ENCODE measurements around the gene TMEM144. TPM values are rescaled to one million over a fixed set of nuclear protein-coding genes. Genes with fewer than 3 reads are reported as not detected.
"Not testable (repeated sequence)": the region's sequence is repeated elsewhere in the genome, so short reads cannot be mapped to it uniquely, and the experiment has no call there.

TMEM144 gene
- total RNA-seq, 2 experiments from 2014 or later, result not detected

DNA sequence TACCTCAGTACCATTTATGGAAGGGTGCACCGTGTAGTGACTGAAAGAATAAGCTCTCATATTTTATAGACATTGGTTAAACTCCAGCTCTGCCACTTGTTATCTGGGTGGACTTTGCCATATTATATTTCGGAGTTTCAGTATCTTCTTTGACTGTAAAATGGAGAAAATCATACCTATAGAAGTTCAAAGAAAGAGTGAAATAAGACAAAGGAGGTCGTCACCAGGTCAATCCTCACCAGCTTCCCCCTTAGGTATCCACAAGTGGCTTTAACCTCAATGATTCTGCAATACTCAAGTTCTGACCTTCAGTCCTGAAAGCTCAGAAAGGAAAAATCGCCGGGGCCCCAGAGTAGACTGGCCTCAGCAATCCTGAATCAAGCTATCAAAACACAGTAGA lies 64.3 kb downstream of the TMEM144 start:
- POLR2A ChIA-PET, result no interaction called here
- no peak overlapping the region for H3K27ac Mint-ChIP-seq
- H3K4me1 Mint-ChIP-seq, result no peaks in the 10 kb centered on the region
- no peaks in the 10 kb centered on the region for H3K9me3 Mint-ChIP-seq
- H3K36me3 Mint-ChIP-seq (ENCODE audit: low read depth), result no peaks in the 10 kb centered on the region
- CTCF ChIA-PET, result no interaction called here
- no peak for DNase-seq
- no peak overlapping the region for H3K4me3 Mint-ChIP-seq
- no peaks in the 10 kb centered on the region for H3K27me3 Mint-ChIP-seq

DNA sequence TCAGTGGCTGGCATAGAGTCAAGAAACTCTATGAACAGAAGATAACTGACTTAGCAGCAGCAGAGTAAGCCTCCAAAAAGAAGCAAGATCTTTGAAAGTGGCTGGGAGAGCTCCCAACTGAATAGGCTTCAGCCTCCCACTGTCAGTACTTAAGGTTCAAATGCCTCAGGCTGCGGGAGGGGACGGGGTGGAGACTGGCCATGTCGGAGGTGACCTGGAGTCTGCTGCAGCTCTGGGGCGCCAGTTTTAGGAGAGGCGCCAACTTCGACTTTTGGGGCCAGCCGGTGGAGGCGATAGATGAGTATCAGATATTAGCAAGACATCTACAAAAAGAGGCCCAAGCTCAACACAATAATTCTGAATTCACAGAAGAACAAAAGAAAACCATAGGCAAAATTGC lies 67.3 kb downstream of the TMEM144 start:
- H3K27me3 Mint-ChIP-seq, result no peaks in the 10 kb centered on the region
- H3K36me3 Mint-ChIP-seq (ENCODE audit: low read depth), result no peaks in the 10 kb centered on the region
- ChIA-PET CTCF (interaction anchor here (0.6 kb wide), 1 partner anchor 143 kb away, joined by 3 read pairs; no protein-coding TSS in a partner anchor), POLR2A (no interaction called here)
- H3K27ac Mint-ChIP-seq, result no peak overlapping the region
- DNase-seq, result no peak
- no peaks in the 10 kb centered on the region for H3K9me3 Mint-ChIP-seq
- H3K4me1 Mint-ChIP-seq, result no peaks in the 10 kb centered on the region
- H3K4me3 Mint-ChIP-seq, result no peak overlapping the region

DNA sequence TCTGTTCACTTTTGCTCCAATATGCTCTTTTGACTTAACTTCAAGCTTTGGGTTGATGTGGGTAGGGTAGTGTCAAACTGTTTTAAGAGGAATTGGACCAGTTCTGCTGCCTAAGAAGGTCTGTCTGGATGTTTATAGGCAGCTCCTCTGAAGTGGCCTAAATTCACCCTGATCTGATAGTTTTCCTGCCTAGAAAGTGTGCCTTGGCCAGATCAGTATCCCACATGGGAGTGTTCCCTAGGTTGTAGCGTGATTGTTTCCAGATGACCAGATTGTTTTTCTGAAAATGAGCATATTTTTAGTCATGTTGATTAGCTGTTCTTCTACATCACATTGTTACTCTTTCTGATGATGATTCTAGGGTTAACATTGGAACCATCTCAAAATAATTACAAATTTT lies 68.8 kb downstream of the TMEM144 start:
- DNase-seq; CTCF ChIA-PET; H3K4me3 Mint-ChIP-seq; POLR2A ChIA-PET; H3K27ac Mint-ChIP-seq; H3K36me3 Mint-ChIP-seq (ENCODE audit: low read depth); H3K4me1 Mint-ChIP-seq; H3K27me3 Mint-ChIP-seq; H3K9me3 Mint-ChIP-seq: not testable (repeated sequence)

DNA sequence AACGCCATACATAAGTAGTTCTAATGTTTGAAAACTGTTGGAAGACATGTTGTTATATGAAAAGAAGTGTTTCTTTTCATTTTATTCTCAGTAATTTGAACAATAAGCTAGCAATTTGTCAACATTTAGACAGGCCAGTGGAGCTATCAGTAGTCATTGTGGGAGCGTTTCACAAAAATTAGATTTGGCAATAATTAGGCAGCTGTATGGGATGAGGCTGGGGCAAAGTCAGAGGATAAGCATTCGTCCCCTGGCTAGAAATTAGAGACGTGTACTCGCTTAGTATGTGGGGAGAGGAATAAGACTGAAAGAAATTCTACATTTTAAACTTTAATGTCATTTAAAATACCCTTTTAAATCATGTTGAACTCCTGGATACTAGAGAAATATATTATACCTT lies 70.6 kb downstream of the TMEM144 start:
- Mint-ChIP-seq H3K36me3 (ENCODE audit: low read depth) (no peaks in the 10 kb centered on the region), H3K9me3 (no peaks in the 10 kb centered on the region), H3K4me3 (no peak overlapping the region), H3K27ac (no peak overlapping the region), H3K27me3 (no peaks in the 10 kb centered on the region), H3K4me1 (no peaks in the 10 kb centered on the region)
- POLR2A ChIA-PET, result no interaction called here
- CTCF ChIA-PET, result interaction anchor here (0.5 kb wide), 1 partner anchor 801 kb away, joined by 3 read pairs; no protein-coding TSS in a partner anchor
- DNase-seq, result no peak

DNA sequence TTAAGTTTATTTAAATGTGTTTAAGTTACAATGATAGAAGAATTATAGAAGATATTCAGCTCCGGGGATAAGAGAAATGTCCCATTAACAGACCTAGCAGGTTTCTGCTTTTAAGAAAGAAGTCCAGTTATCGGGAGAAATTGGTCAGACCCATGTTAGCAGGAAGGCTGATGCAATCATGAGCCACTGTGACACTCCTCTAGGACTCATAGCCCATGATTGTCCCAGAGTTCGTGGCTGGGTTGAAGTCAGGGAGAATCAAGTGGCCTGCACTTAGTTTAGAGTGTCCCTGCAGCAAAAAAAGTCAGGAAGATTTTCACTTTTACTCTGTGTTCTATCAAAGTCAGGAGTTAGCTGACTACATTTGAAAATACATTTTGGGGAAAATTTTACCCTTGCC lies 72.0 kb downstream of the TMEM144 start:
- H3K27me3 Mint-ChIP-seq, result no peaks in the 10 kb centered on the region
- H3K4me1 Mint-ChIP-seq, result no peaks in the 10 kb centered on the region
- no peaks in the 10 kb centered on the region for H3K36me3 Mint-ChIP-seq (ENCODE audit: low read depth)
- POLR2A ChIA-PET, result no interaction called here
- CTCF ChIA-PET, result no interaction called here
- H3K4me3 Mint-ChIP-seq, result no peak overlapping the region
- H3K27ac Mint-ChIP-seq, result no peak overlapping the region
- H3K9me3 Mint-ChIP-seq, result no peaks in the 10 kb centered on the region
- DNase-seq, result no peak

DNA sequence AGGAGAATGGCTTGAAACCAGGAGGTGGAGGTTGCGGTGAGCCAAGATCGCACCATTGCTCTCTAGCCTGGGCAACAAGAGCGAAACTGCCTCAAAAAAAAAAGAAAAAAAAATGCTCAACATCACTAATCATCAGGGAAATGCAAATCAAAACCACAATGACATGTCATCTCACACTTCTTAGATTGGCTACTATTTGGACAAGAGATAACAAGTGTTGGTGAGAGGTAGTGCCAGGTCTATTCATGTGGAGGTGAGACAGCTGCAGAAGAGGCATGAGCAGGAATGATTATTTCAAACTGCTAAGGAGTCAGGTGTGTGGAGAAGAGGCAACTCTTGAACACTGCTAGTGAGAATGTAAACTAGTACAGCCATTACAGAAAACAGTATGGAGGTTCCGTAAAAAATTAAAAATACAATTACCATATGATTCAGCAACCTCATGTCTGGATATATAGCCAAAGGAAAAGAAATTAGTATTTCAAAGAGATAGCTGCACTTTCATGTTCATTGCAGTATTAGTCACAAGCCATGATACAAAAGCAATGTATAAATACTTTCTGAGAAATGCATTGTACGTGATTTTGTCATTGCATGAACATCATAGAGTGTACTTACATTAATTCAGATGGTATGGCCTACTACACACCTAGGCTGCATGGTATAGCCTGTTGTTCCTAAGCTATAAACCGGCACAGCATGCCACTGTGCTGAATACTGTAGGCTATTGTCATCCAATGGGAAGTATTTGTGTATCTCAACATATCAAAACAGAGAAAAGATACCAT lies 75.3 kb downstream of the TMEM144 start:
- Mint-ChIP-seq H3K9me3 (no peaks in the 10 kb centered on the region), H3K27me3 (no peaks in the 10 kb centered on the region), H3K27ac (no peak overlapping the region), H3K36me3 (ENCODE audit: low read depth) (no peaks in the 10 kb centered on the region), H3K4me3 (no peak overlapping the region), H3K4me1 (no peaks in the 10 kb centered on the region)
- DNase-seq, result no peak
- POLR2A ChIA-PET, result no interaction called here
- CTCF ChIA-PET, result no interaction called here

DNA sequence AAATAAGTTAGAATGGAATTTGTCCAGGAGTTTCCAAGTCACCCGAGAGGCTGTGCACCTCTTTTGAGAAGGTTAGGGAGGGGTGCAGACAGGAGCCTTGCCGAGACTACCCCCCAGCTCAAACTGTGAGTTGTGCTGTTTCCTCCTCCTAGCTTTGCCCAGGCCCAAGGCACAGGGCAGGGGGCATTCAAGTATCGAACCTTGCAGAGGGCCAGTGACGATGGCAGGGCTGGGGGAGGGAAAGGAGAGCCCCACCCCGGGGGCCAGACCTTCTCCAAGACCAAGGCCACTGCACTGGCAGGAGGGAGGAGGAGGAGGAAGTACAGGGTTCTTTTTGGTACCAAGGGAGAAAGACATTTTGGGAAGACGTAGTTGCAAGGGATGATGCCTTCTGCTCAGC lies 80.6 kb downstream of the TMEM144 start:
- H3K27me3 Mint-ChIP-seq, result no peaks in the 10 kb centered on the region
- no peaks in the 10 kb centered on the region for H3K36me3 Mint-ChIP-seq (ENCODE audit: low read depth)
- no peak overlapping the region for H3K4me3 Mint-ChIP-seq
- DNase-seq, result no peak
- H3K9me3 Mint-ChIP-seq, result peaks cover 6% of the 10 kb centered on the region
- H3K27ac Mint-ChIP-seq, result no peak overlapping the region
- ChIA-PET CTCF (no interaction called here), POLR2A (no interaction called here)
- H3K4me1 Mint-ChIP-seq, result no peaks in the 10 kb centered on the region

DNA sequence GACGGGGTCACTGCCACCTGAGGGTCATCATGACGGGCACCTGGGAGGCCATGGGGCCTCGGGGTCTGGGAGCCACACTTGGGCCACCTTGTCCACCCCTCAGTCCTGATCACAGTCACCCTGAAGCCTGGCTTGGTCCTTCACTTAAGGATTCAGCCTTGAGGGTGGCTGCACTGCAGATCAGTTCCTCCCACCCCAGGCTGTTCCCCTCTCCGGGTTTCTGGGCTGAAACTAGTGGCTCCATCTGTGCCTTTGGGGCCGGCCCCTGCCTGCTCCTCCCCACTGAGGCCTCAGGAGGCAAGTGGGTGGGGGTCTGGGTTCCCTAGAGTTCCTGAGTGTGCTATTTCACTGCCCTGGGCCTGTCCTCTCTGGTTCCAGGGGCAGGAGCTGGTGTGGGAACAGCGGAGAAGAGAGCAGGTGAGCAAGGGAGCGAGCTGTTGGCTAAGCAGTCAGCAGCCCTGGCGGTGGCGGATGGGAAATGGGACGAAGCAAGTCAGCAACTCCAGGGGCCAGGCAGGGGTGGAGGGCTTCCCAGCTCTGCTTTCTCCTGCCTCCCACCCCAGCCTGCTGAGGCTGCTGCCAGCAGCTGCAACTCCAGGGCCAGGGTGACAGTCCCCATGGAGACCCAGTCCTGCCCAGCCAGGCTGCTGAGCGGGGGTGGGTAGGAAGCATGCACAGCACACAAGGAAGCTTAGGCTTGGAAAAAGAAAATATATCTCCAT lies 81.2 kb downstream of the TMEM144 start:
- no peaks in the 10 kb centered on the region for H3K36me3 Mint-ChIP-seq (ENCODE audit: low read depth)
- ChIA-PET POLR2A (no interaction called here), CTCF (no interaction called here)
- H3K27ac Mint-ChIP-seq, result no peak overlapping the region
- H3K27me3 Mint-ChIP-seq, result no peaks in the 10 kb centered on the region
- H3K9me3 Mint-ChIP-seq, result peaks cover 6% of the 10 kb centered on the region
- no peak overlapping the region for H3K4me3 Mint-ChIP-seq
- no peaks in the 10 kb centered on the region for H3K4me1 Mint-ChIP-seq
- no peak for DNase-seq

DNA sequence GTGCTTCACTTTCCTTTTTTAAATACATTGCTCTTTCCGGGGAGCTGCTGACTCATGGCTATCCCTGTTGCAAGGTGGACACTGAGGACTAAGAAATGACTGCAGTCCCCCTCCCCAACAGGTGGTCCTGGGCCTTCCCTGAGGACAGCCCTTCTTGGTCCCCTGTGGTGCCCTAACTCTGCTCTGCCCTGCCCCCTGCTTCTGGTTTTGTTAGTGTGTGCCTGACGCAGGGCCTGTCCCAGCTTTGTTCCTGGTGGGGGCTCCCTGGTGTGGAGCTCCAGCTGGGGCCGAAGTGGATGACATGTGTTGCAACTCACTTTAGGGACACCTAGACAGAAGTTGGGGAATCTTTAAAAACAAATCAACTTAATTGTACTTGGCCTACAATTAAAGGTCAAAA lies 81.9 kb downstream of the TMEM144 start:
- DNase-seq, result no peak
- no peaks in the 10 kb centered on the region for H3K4me1 Mint-ChIP-seq
- H3K4me3 Mint-ChIP-seq, result no peak overlapping the region
- CTCF ChIA-PET, result no interaction called here
- POLR2A ChIA-PET, result interaction anchor here (0.6 kb wide), 1 partner anchor 51 kb away, joined by 5 read pairs; no protein-coding TSS in a partner anchor
- H3K27me3 Mint-ChIP-seq, result no peaks in the 10 kb centered on the region
- H3K27ac Mint-ChIP-seq, result no peak overlapping the region
- no peaks in the 10 kb centered on the region for H3K36me3 Mint-ChIP-seq (ENCODE audit: low read depth)
- peaks cover 6% of the 10 kb centered on the region for H3K9me3 Mint-ChIP-seq

DNA sequence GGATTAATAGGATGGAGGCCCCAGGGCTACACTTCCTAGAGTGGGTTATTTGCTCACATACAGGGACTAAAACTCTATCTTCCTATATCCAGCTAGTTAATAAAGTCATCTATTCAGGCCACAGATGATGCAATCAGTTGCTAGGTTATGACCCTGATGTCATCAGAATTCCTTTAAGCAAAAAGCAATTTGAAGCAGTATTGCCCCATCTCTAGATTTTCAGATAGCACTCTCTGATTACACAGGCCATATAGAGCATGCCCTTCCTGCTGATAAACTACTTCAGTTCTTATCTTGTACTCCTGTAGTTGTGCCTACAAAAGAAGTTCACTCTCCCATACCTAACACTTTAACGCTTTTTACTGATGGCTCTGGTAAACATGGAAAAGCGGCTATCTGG lies 84.8 kb downstream of the TMEM144 start:
- H3K9me3 Mint-ChIP-seq, result peaks cover 6% of the 10 kb centered on the region
- H3K27ac Mint-ChIP-seq, result no peak overlapping the region
- H3K27me3 Mint-ChIP-seq, result no peaks in the 10 kb centered on the region
- DNase-seq, result no peak
- H3K4me1 Mint-ChIP-seq, result no peaks in the 10 kb centered on the region
- no peak overlapping the region for H3K4me3 Mint-ChIP-seq
- H3K36me3 Mint-ChIP-seq (ENCODE audit: low read depth), result no peaks in the 10 kb centered on the region
- ChIA-PET CTCF (no interaction called here), POLR2A (no interaction called here)

DNA sequence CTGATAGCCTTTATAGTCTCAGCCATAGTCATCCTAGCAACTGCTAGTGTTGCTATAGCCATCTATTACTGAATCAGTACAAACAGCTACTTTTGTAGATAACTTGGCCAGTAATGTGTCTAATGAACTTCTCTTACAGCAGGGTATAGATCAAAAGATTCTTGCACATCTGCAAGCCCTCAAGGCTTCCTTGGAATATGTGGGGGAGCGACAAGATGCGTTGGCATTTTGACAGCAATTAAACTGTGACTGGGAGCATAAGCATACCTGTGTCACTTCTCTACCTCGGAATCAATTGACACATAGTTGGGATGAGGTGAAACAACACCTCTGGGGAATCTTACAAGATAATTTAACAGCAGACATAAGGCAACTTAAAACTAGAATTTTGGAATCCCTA lies 87.6 kb downstream of the TMEM144 start:
- Mint-ChIP-seq H3K4me3 (no peak overlapping the region), H3K27ac (no peak overlapping the region), H3K4me1 (no peaks in the 10 kb centered on the region), H3K27me3 (no peaks in the 10 kb centered on the region), H3K36me3 (ENCODE audit: low read depth) (no peaks in the 10 kb centered on the region), H3K9me3 (peaks cover 6% of the 10 kb centered on the region)
- POLR2A ChIA-PET, result no interaction called here
- DNase-seq, result no peak
- CTCF ChIA-PET, result no interaction called here

DNA sequence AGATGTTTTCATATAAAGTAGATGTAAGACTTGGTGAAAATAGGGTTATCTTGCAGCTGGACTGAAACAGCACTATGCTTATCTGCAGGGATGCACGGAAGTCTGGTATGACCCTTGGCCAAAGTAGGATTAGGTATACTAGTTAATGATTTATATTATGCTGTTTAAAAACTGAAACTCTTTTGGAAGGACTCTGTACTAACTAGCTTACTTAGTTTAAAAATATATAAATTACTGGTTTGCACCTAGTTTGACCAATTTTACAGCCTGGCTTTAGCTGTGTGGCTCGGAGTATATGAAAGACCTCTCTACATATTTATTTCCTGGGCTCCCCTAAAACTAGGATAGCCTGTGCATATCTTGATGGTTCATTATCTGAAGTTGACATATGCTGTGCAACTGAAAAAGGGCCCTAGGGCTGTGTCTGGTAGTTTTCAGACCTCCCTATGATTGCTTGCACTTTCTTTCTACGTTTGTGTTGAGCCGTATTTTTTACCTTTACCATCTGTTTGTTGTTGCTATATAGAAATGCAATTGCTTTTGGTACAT lies 89.2 kb downstream of the TMEM144 start:
- peaks cover 2% of the 10 kb centered on the region for H3K27me3 Mint-ChIP-seq
- DNase-seq, result no peak
- ChIA-PET POLR2A (no interaction called here), CTCF (no interaction called here)
- H3K4me1 Mint-ChIP-seq, result no peaks in the 10 kb centered on the region
- no peaks in the 10 kb centered on the region for H3K9me3 Mint-ChIP-seq
- H3K4me3 Mint-ChIP-seq, result no peak overlapping the region
- H3K36me3 Mint-ChIP-seq (ENCODE audit: low read depth), result no peaks in the 10 kb centered on the region
- H3K27ac Mint-ChIP-seq, result no peak overlapping the region

DNA sequence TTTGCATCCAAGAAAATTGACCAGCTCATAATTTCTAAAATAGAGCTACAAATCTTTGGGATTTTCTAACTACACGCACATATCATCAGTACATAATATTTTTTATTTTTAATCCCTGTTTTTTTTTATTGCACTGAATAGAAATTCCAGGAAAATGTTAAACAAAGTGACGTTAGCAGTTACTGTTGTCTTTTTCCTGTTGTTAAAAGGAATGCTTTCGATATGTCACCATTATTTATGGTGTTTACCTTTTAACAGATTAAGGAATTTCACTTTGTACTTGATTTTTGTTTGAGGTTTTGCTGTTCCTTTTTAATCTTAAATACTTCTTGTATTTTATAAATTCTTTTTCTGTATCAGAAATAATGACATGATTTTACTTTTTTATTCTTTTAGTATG lies 89.7 kb downstream of the TMEM144 start:
- Mint-ChIP-seq H3K27me3 (peaks cover 2% of the 10 kb centered on the region), H3K4me3 (no peak overlapping the region), H3K36me3 (ENCODE audit: low read depth) (no peaks in the 10 kb centered on the region), H3K27ac (no peak overlapping the region), H3K9me3 (no peaks in the 10 kb centered on the region), H3K4me1 (no peaks in the 10 kb centered on the region)
- no peak for DNase-seq
- CTCF ChIA-PET, result no interaction called here
- POLR2A ChIA-PET, result no interaction called here

Measured in activated CD4-positive, alpha-beta T cell treated with anti-CD3 and anti-CD28 coated beads, Interleukin-2, amount 10 ng/mL, durations not matched to agents 7 days and 5 days (primary cell).